Prostate gland (tissue), 2 donors: ENCODE data around the gene CHAF1A. TPM values are rescaled to one million over a fixed set of nuclear protein-coding genes. Genes with fewer than 3 reads are reported as not detected.

ENCODE experiments used
- DNase-seq: peaks from one replicate; pipeline ENCODE4 v3.0.0-alpha.2; 2019; ENCODE audit warnings: low spot score
- H3K27ac ChIP-seq, 2 donors: fragments of 200-600 bp; sonication (generic); 2 replicates each; pipeline ENCODE4 v1.5.1; 2017 to 2019
- H3K27me3 ChIP-seq: fragments of 200-600 bp; sonication (generic); replicated peaks from 2 replicates; pipeline ENCODE4 v1.5.1; 2019; ENCODE audit not compliant: insufficient read depth
- H3K36me3 ChIP-seq, 2 donors: fragments of 200-600 bp; sonication (generic); 1 replicate in 1 of 2; 2 replicates in 1 of 2; pipeline versions ENCODE4 v1.5.1 to v1.8.1; 2017 to 2019
- H3K4me1 ChIP-seq: fragments of 200-600 bp; sonication (generic); replicated peaks from 2 replicates; pipeline ENCODE4 v1.5.1; 2019
- H3K4me3 ChIP-seq, 2 donors: fragments of 200-600 bp; sonication (generic); 2 replicates each; pipeline ENCODE4 v1.5.1; 2017 to 2019
- H3K9me3 ChIP-seq: fragments of 200-600 bp; sonication (generic); 2 replicates; pipeline ENCODE4 v1.5.1; 2017
- POLR2A ChIP-seq: fragments of 450-650 bp; IDR thresholded peaks from one replicate; pipeline ENCODE4 v1.6.1; 2016; ENCODE audit warnings: antibody characterized with exemption, mild to moderate bottlenecking
- POLR2AphosphoS5 ChIP-seq: sonication (generic); formaldehyde crosslinking; IDR thresholded peaks from one replicate; pipeline ENCODE4 v1.6.1; 2017; ENCODE audit warnings: antibody characterized with exemption
- WGBS: methylation state at CpG from one replicate; pipeline ENCODE4 v1.1.5; 2018; 5-methylcytosine and 5-hydroxymethylcytosine counted together
- intact Hi-C: fragments of 100-400 bp; cut with DNase I; formaldehyde crosslinking; loops from one replicate; pipeline ENCODE4 v1.14.2; 2022
- total RNA-seq, 2 donors: library from RNA; depleted of rRNA; stranded (reverse); fragments of >200 nt; gene quantifications; one replicate each; pipeline ENCODE4 v1.1.0, GENCODE V29; 2016
- TF ChIP-seq, protein P1 (sequence below), 4 experiments: fragments of 200-600 bp in 2 of 4; fragments of 450-650 bp in 2 of 4; sonication (generic) in 2 of 4; IDR thresholded peaks; 1 replicate in 3 of 4; 2 replicates in 1 of 4; pipeline ENCODE4 v1.5.1; 2016 to 2019; ENCODE audit warnings: antibody characterized with exemption in 4 of 4, mild to moderate bottlenecking in 2 of 4, moderate library complexity in 2 of 4

The CHAF1A gene
- total RNA-seq, 2 donors from 2014 or later = 13.0 to 18.1 TPM

DNA sequence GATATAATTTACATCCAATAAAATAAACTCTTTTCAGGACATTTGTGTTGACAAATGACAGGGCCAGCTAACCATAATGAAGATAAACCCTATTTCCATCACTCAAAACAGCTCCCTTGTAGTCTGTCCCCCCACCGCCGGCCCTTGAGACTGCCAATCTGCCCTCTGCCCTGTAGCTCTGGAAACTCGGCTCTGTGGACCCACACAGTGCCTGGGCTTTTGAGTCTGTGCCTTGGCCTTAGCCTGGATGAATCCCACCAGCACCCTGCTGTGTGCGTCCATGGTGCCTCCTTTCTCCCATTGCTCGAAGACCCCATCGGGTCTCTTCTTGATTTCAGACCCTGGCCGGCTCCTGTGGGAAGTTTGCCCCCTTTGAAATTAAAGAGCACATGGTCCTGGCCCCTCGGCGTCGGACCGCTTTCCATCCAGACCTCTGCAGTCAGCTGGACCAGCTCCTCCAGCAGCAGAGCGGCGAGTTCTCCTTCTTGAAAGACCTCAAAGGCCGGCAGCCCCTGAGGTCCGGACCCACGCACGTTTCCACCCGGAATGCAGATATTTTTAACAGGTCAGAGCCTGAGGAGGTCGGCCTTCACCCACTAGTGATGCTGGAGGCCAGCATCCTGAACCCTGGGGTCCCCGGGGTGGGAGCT lies 26.0 kb downstream of the CHAF1A start:
- Histone ChIP-seq H3K27me3 (no peaks in the 10 kb centered on the region), H3K27ac (no peak overlapping the region), H3K9me3 (no peaks in the 10 kb centered on the region), H3K36me3 (no peaks in the 10 kb centered on the region), H3K4me1 (no peaks in the 10 kb centered on the region), H3K4me3 (no peak overlapping the region)
- TF ChIP-seq POLR2AphosphoS5 (no peak), POLR2A (no peak)
- TF ChIP-seq, protein P1, sequence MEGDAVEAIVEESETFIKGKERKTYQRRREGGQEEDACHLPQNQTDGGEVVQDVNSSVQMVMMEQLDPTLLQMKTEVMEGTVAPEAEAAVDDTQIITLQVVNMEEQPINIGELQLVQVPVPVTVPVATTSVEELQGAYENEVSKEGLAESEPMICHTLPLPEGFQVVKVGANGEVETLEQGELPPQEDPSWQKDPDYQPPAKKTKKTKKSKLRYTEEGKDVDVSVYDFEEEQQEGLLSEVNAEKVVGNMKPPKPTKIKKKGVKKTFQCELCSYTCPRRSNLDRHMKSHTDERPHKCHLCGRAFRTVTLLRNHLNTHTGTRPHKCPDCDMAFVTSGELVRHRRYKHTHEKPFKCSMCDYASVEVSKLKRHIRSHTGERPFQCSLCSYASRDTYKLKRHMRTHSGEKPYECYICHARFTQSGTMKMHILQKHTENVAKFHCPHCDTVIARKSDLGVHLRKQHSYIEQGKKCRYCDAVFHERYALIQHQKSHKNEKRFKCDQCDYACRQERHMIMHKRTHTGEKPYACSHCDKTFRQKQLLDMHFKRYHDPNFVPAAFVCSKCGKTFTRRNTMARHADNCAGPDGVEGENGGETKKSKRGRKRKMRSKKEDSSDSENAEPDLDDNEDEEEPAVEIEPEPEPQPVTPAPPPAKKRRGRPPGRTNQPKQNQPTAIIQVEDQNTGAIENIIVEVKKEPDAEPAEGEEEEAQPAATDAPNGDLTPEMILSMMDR (IDR thresholded peaks at IDR 0.05) = no peak
- intact Hi-C loops = no loop called here
- 89% methylated on average over 20 of the region's 20 CpGs for WGBS
- no peak for DNase-seq

DNA sequence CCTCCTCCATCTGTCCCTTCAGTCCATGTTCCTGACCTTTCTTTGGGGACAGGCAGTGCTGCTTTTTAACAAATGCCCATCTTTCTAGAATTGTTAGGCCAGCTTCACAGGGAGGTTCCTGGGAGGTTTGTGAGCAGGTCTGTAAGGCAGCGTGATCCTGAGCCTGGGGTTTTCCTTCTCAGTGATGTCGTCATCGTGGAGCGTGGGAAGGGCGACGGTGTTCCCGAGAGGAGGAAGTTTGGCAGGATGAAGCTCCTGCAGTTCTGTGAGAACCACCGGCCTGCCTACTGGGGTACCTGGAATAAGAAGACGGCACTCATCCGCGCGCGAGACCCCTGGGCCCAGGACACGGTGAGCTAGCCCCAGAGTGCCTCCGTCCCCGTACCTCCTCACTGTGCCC lies 26.8 kb downstream of the CHAF1A start:
- Histone ChIP-seq H3K27me3 (no peaks in the 10 kb centered on the region), H3K27ac (no peak overlapping the region), H3K36me3 (no peaks in the 10 kb centered on the region), H3K4me1 (no peaks in the 10 kb centered on the region), H3K9me3 (no peaks in the 10 kb centered on the region), H3K4me3 (no peak overlapping the region)
- intact Hi-C loops = no loop called here
- TF ChIP-seq POLR2AphosphoS5 (no peak), POLR2A (no peak)
- TF ChIP-seq, protein P1 (IDR thresholded peaks at IDR 0.05) = no peak
- DNase-seq = no peak
- 65% methylated on average over 16 of the region's 16 CpGs for WGBS

DNA sequence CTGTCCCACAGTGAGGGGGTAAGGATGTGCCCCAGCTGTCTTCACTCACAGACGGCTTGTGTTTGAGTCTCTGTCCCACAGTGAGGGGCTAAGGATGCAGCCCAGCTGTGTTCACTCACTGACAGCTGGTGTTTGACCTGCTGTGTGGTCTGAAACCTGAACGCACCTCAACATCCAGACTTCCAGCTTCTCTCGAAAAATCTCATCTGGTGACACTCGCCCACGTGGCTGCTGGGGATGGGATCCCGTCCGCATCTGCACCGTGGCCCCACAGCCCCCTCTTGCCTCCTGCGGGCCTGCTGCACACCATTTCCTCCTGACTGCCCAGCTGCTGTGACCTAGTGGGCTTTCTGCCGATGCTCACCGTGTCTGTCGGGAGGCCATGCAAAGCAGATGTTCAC lies 27.3 kb downstream of the CHAF1A start:
- Histone ChIP-seq H3K4me1 (no peaks in the 10 kb centered on the region), H3K36me3 (no peaks in the 10 kb centered on the region), H3K27me3 (no peaks in the 10 kb centered on the region), H3K27ac (no peak overlapping the region), H3K4me3 (no peak overlapping the region), H3K9me3 (no peaks in the 10 kb centered on the region)
- WGBS = 59% methylated on average over 12 of the region's 12 CpGs
- DNase-seq = no peak
- TF ChIP-seq POLR2A (no peak), POLR2AphosphoS5 (no peak)
- TF ChIP-seq, protein P1 (IDR thresholded peaks at IDR 0.05) = no peak
- intact Hi-C loops = no loop called here

DNA sequence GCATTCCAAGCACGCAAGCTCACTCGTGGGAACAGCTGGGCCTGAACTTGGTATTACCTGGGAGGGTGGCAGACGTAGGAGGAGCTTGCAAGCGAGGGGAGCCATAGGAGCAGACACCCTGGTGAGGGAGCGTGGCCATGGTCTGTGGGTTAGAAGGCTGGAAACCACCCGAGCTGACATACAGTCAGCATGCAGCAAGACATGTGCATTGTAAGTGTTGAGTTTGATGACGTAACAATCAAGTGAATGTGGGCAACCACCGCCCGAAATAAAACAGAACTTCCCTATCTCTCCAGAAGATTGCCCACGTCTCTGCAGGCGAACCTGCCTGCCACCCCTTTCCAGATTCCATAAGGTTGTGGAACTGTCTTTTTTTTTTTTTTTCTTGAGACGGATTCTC lies 28.3 kb downstream of the CHAF1A start:
- Histone ChIP-seq H3K4me3 (no peak overlapping the region), H3K27ac (no peak overlapping the region), H3K36me3 (no peaks in the 10 kb centered on the region), H3K27me3 (no peaks in the 10 kb centered on the region), H3K4me1 (no peaks in the 10 kb centered on the region), H3K9me3 (no peaks in the 10 kb centered on the region)
- 87% methylated on average over 12 of the region's 12 CpGs for WGBS
- TF ChIP-seq, protein P1 (IDR thresholded peaks at IDR 0.05) = no peak
- TF ChIP-seq POLR2A (no peak), POLR2AphosphoS5 (no peak)
- intact Hi-C loops = no loop called here
- no peak for DNase-seq

DNA sequence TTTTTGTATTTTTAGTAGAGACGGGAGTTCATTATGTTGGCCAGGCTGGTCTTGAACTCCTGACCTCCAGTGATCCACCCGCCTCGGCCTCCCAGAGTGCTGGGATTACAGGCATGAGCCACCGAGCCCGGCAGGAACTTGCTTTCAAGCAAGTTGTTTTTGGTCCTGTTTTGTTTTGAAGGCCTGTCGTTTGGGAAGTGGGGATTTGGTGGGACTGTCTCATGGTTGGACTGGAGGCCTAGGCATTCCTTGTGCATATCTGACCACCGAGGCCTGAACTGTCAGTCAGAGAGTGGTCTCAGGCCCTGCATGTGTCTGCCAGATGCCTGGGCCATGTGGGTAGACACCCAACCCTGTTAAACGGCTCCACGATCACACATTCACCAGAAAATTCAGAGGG lies 28.9 kb downstream of the CHAF1A start:
- H3K36me3 ChIP-seq = no peaks in the 10 kb centered on the region
- TF ChIP-seq POLR2AphosphoS5 (no peak), POLR2A (no peak)
- TF ChIP-seq, protein P1 (IDR thresholded peaks at IDR 0.05) = no peak
- H3K27me3 ChIP-seq = no peaks in the 10 kb centered on the region
- no peak overlapping the region for H3K4me3 ChIP-seq
- intact Hi-C loops = no loop called here
- no peaks in the 10 kb centered on the region for H3K9me3 ChIP-seq
- H3K4me1 ChIP-seq = no peaks in the 10 kb centered on the region
- no peak for DNase-seq
- WGBS = 85% methylated on average over 9 of the region's 9 CpGs
- H3K27ac ChIP-seq = no peak overlapping the region
